GM19438 (cell line): Measurements from ENCODE around the gene BICC1.

Source experiments
- ATAC-seq: cut with Tn5 transposase; IDR thresholded peaks from one replicate; pipeline ENCODE4 v1.9.1; 2021; ENCODE audit warnings: low read depth; ENCODE audit not compliant: unreplicated experiment

BICC1 gene

DNA sequence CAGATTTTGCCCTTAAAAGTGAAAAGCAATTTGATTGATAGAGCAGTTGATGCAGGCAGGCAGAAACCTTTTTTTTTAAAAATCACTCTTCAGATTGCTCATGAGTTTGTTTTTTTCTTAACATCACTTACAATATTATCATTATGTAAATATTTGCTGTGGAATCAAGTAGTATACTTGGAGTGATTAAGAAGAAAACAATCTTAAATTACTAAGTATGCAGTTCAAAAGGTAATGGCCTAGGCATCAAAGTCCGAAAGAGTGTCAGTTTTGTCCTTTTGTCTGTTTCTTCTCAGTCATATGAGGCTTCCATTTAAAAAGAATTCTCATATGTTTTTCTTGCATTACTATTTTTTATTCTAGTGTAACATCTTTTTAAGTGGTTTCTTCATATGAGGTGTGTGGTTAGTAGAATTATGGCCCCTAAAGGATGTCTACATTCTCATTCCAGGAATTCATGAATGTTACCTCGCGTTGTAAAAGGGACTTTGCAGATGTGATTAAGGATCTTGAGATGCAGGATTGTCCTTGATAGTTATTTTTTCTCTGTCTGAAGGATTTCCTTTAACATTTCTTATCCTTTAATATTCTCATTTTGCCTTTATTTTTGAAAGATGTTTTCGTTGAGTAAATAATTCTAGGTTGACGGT is 44.0 kb downstream of the BICC1 start:
- no peak for ATAC-seq

GRCh38 chr10:58557714-58558113 is 45.0 kb downstream of the BICC1 start:
- no peak for ATAC-seq

- no peak for ATAC-seq
Observed at GRCh38 chr10:58560068-58560467, 47.4 kb downstream of the BICC1 start.

- ATAC-seq = no peak
Observed at GRCh38 chr10:58565271-58565670, 52.6 kb downstream of the BICC1 start.

- ATAC-seq = no peak
Observed at GRCh38 chr10:58567652-58568051, 55.0 kb downstream of the BICC1 start.

DNA sequence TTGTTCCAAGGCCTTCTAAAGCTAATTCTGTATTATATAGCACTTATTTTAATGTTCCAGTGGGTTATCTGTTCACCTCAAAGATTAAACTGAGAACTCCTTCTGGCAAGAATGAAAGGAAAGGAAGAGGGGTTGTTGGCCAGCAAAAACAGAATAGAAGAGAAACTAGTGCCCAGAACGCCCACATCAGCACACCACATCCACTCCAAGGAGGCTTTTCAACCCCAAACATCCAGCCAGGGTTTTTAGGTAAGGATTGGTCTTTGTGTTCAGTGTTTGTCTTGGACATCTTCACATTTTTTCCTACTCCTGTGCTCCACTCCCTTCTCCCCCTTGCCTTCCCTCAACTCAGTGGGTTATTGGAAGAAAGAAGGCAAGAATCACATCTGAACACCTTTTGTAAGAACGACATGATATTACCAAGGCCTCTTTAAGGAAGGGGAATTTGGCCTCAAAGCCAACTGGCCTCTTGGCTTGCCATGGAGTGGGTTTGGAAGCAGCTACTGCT is 55.8 kb downstream of the BICC1 start:
- no peak for ATAC-seq

DNA sequence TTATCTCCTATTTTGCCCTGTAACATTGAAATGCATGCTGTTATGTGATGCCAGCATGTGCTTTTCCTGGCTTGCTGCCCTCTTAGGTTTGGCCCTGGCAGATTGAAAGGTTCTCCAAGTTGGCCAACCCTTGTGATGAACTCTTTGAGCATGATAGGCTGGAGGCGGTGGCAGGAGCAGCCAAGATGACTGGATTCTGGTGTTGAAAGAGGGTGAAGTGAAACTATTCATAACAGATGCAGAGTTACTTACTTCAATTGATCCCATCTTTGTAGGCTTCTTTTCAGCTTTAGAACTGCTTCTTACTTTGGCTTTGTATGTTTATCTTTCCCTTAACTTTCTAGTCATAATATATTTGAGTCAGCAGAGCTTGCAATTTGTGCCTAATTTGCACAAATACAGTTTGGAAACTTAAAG is 57.6 kb downstream of the BICC1 start:
- no peak for ATAC-seq

- ATAC-seq = no peak
Observed at GRCh38 chr10:58570979-58571378, 58.3 kb downstream of the BICC1 start.

- ATAC-seq = no peak
Observed at GRCh38 chr10:58573144-58573543, 60.5 kb downstream of the BICC1 start.

GRCh38 chr10:58574058-58574457 is 61.4 kb downstream of the BICC1 start:
- ATAC-seq = no peak

GRCh38 chr10:58575491-58575890 is 62.8 kb downstream of the BICC1 start:
- no peak for ATAC-seq

DNA sequence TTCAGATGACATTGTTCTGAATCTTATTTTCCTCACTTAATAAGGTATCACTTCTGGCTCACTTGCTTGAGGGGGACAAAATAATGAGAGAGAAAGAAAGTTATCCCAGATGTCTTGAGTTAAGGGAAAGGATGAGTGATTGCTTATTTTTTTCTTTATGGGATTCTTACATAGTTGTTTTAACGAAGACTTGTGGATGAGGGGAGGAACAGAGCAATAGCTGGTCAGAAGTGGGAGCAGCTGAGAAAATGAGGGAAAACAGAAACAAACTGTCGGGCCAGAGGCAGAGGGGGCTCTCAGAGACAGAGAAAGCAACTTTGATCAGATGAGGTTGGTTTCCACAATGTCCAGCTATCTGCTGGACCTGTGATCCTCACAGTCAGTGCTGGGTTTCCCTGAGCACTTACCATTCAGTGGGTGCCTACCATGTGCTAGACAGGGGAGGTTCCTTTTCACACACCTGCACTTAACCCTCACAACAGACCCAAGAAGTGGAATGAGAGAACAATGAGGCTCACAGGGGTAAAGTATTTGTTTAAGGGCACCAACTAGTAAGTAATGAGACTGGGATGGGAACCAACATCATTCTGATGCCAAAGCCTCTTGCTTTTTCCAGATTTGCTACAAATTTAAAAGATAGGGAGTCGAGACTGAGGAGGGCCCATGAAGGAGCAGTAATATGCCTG is 64.2 kb downstream of the BICC1 start:
- no peak for ATAC-seq

GRCh38 chr10:58577437-58577777 is 64.7 kb downstream of the BICC1 start:
- ATAC-seq = no peak

- no peak for ATAC-seq
Observed at GRCh38 chr10:58578366-58578765, 65.7 kb downstream of the BICC1 start.

- no peak for ATAC-seq
Observed at GRCh38 chr10:58579011-58579655, 66.5 kb downstream of the BICC1 start.

DNA sequence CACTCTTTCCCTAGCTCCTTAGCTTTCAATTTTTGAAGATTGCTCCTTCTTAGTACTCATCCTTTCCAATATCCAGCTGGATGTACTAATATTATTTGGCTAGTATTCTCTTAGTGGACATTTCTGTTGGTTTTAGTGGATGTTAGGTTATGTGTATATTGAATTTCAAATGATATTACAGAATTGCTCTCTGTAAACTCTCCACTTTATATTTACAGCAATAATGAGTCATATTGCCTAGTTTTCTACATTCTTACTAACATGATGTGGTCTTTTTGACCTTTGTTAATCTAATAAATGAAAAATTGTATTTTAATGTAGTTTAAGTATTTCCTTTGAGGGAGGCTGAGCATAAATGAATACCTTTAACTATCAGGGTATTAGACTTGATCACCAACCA is 69.4 kb downstream of the BICC1 start:
- no peak for ATAC-seq

GRCh38 chr10:58585435-58585834 is 72.8 kb downstream of the BICC1 start:
- no peak for ATAC-seq

- ATAC-seq = no peak
Observed at GRCh38 chr10:58586282-58587245, 73.9 kb downstream of the BICC1 start.

DNA sequence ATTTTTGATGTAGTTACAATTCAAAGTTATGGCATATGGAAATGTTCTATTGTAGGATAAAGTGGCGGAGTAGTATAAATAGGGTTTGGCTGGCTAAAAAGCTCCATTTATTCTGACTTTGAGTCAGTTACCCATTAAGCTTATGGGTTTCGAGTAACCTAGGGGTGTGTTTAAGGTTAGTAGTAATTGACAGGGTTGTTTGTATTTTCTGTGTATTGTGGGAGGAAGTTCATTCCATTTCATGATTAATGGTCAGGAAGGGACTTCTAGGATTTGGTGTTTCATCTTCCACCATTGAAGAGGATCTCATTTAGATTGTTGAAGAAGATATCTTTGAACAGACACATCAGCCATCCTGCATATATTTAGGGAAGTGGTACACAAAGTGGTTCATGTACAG is 75.0 kb downstream of the BICC1 start:
- no peak for ATAC-seq

- no peak for ATAC-seq
Observed at GRCh38 chr10:58588673-58589265, 76.1 kb downstream of the BICC1 start.
